ENCODE measurements around the gene FKBP15.

GRCh38 chr9:113222482-113222841 is 1.4 kb upstream of the FKBP15 start:
- TF ChIP-seq POLR2A (IDR thresholded peaks at IDR 0.05; ENCODE audit: control extremely low read depth in 1 of 2, low read depth in 2 of 2, low read length in 2 of 2) (no peak), CTCF (IDR thresholded peaks at IDR 0.05; ENCODE audit: control extremely low read depth in 1 of 3, insufficient read depth in 1 of 3, low read depth in 1 of 3, low read length in 3 of 3) (no peak), TAF1 (IDR thresholded peaks at IDR 0.05; ENCODE audit: low read depth, low read length) (no peak), CEBPB (IDR thresholded peaks at IDR 0.05; ENCODE audit: low read depth, low read length) (no peak), YY1 (IDR thresholded peaks at IDR 0.05; ENCODE audit: low read depth, low read length) (no peak), ZNF274 (IDR thresholded peaks at IDR 0.05; ENCODE audit: borderline replicate concordance, extremely low read depth, low read length) (no peak), CHD2 (IDR thresholded peaks at IDR 0.05; ENCODE audit: low read length) (no peak), POLR2AphosphoS5 (IDR thresholded peaks at IDR 0.05; ENCODE audit: low read depth, low read length) (no peak), EGR1 (IDR thresholded peaks at IDR 0.05; ENCODE audit: borderline replicate concordance, low read depth, low read length) (no peak), MAX (IDR thresholded peaks at IDR 0.05) (no peak), SP1 (IDR thresholded peaks at IDR 0.05; ENCODE audit: low read depth, low read length) (no peak), EZH2 (IDR thresholded peaks at IDR 0.05; ENCODE audit: low read depth, low read length, severe bottlenecking) (no peak), EP300 (IDR thresholded peaks at IDR 0.05; ENCODE audit: borderline replicate concordance in 1 of 2, low read depth in 2 of 2, low read length in 2 of 2) (no peak)

Data from H1 (cell line).